Anterior cingulate cortex (tissue), 58 donors: ENCODE measurements around the gene PPM1L.

Experiments
- DNase-seq, 58 donors: peaks; one replicate each; lab custom pipeline; 2025; lab: John Stamatoyannopoulos, UW

The PPM1L gene

DNA sequence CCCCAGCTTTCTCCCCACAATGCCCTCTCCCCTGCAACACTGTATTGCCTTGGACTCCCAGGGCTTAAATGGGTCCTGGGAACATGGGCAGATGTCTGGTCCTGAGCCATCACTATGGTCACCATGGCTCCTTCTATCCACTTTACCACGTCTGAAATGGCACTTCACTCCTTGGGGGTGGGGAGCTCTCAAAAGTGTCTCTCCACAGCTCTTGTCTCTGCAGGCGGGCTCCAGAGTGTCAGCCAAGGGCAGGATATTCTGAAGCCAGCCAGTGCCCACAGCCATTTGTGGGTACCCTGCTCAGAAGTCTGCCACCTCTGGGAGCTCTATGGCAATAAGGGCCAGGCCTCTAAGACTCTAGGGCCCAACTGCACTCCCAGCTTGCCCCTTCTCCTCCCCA is 163.9 kb downstream of the PPM1L start:
- no peak for DNase-seq

DNA sequence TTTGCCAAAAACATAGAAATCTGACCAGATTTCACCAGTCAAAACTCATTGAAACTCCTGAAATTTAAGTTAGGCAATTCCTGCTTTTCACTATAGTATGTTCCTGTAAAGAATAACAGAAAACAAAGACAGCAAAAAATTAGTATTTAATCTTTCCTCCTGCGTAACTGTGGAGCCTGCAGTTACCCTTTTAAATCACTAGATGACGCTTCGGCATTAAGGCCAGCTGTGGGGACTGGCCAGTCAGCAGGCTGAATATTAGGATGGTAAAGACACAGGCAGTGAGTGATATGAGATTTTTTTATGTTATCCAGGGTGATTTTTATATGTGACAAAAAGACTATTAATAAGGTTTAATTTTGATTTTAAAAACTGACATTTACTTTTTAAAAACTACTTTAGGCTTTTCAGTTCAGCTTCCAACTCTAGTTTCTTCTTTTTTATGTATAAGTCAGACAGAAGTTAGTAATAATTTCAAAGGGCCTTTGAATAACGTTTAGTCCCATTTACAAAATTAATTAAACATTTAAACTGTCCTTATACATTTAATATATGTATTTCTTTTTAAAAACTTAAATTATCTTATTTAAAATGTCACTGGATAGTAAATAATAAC is 165.1 kb downstream of the PPM1L start:
- peak in 1 of 58 donors; percentile 2 for DNase-seq

- no peak for DNase-seq
Observed at GRCh38 chr3:160924776-160925175, 168.7 kb downstream of the PPM1L start.

GRCh38 chr3:160927620-160928019 is 171.6 kb downstream of the PPM1L start:
- no peak for DNase-seq

DNA sequence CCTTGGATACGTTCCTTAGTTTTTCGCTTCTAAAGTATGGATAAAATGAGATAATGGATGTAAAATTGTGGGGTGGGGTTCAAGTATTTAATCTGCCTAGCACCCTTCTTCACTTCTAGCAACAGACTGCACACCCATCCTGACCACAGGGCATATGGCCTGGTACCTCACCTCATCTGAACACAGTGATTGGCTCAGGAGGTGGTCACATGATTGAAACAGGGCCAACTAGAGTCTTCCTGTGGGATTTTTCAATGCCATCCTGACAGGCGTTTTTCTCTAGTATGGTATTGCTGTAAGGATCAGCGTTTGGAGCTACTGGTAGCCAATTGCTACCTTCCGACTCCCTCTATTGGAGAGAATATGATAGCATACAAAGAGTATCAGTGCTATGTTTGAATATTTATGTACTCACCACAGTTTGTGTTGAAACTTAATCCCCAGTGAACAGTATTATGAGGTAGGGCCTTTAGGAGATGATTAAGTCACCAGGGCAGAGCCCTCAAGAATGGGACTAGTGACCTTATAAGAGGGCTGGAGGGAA is 172.2 kb downstream of the PPM1L start:
- no peak for DNase-seq

- DNase-seq = peak in 25 of 58 donors; percentile 1 to 39 (median 13)
Observed at GRCh38 chr3:160929595-160929994, 173.6 kb downstream of the PPM1L start.

DNA sequence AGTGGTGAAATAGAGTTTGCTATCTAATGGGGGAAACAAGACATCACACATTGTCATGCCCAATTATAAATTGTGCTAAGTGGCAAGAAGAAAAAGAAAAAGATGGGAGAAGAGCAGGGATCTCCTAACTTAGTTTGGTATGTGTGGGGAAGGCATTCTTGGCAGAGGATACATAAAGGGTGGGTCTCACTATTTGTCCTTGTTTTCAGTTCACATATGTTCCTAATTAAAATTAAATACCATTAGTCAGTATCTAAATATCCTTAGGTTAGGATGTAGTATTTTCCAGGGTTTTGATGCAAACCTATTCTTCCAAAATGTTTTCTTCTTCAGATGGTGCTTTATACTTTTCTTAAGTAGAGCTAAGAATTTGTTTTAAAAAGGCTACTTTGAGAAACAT is 175.4 kb downstream of the PPM1L start:
- no peak for DNase-seq

DNA sequence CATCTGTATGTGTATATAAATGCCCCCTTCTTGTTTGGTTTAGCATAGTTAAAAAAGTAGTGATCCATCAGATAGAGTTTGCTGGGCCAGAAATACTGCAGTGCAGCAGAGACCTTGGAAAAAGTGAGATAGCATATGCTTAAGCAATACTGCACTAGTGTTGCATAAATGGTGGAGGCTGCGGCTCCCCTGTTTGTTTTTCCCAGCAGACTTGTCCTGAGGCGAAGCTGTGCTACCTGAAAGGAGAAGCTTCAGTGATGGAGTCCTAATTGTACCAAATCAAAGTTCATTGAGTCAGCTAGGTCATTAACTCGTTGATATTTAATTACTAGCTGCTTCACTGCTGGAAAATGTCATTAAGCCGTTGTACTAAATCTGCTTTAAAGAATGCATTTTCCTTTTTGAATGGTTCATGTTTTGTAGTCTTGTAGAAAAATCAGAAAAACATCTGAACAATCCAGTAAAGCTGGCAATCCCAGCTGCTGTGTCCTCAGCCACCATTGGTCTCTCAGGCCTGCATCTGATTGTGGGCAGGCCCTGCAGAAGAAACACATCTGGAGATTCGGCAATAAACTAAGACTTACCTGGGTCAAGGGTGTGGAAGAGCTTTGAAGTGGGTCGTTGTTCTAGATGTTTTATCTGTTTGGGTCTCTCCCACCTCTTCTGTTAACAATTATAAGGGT is 179.5 kb downstream of the PPM1L start:
- DNase-seq = no peak

GRCh38 chr3:160941885-160942494 is 186.0 kb downstream of the PPM1L start:
- no peak for DNase-seq

DNA sequence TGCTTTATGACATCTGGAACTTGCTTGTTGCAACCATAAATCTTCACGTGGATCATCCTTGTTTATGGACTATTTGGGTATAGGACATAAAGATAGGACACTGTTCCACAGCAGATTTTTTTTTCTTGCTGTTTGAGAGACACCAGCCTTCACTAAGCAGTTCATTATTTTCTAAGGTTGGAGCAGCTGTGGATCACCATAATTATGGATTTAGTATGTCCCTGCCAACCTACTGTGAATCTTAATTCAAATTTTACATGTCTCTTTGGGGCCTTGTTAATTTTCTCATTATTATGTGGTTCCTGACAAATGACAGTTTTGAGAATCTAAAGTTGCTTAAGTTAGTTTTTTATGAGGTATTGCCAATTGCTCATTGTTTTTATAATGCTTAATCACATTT is 188.0 kb downstream of the PPM1L start:
- no peak for DNase-seq

DNA sequence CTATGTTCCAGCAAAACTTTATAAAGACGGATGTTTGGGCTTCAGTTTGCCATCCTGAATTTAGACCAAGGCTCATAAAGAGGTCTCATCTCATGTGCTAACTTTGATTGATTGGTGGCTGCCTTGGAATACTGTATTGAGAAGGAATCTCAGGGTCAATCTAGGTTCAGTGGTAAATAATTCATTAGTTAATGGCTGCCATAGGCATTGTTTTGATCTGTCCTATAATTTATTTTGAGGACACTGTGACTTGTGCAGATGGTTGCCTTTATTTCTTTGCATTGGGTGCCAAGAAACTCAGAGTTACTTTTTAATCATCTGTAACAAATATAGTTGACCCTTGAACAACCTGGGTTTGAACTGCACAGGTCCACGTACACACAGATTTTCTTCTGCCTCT is 189.3 kb downstream of the PPM1L start:
- DNase-seq = no peak

- DNase-seq = no peak
Observed at GRCh38 chr3:160948273-160948672, 192.2 kb downstream of the PPM1L start.

DNA sequence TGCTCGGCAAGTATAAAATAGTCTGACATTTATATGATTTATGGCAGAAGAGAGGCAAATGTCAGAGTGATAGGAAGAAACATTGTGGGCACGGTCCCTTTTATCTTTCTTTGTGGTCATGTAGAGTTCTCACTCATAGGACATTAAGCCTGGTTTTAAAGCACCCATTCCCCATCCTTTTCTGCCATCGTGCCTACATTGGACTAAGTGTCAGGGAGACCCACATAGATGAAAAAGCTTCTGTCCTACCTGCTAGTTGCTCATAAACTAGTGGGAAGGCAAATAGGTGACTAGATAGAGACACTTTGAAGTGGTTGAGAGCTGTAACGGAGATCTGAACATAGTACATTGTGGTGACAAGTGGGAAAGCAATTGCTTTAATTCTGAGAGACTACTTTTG is 193.4 kb downstream of the PPM1L start:
- no peak for DNase-seq

DNA sequence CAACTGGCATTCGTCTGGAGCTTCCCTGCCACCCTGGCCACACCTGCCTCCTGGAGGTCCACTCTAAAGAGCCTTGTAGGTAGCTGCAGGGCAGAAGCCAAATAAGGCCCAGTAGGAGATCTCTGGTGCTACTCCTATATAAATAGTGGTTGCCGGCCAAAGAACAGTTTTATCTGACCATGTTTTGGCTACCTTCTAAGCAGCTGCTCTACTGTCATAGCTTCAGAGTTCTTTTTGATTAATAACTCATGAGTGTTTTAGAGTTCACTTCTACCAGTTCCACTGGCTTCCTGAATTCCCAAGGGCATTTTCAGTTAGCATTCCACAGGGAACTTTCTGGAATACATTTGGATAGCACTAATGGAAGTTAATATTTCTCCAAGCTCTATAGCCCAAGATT is 194.5 kb downstream of the PPM1L start:
- DNase-seq = no peak

DNA sequence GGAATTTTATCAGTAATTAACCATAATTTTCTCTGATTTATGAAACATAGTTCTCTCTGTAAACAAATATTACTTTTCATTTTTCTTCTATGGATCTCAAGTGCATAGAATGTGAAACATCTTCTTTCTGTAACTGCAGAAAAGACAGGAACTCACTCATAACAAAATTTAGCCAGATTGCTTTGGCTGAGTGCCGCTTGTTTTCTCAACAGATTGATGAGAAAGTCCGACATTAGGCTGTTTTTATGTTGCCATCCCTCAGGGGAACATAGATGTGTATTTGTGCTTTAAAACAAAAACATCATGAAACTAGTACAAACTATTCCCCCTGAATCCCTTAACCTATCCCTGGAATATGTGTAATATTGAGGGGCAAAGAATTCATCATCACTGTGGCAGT is 194.9 kb downstream of the PPM1L start:
- DNase-seq = no peak

GRCh38 chr3:160951642-160952487 is 195.8 kb downstream of the PPM1L start:
- no peak for DNase-seq

- no peak for DNase-seq
Observed at GRCh38 chr3:160953686-160954085, 197.7 kb downstream of the PPM1L start.

DNA sequence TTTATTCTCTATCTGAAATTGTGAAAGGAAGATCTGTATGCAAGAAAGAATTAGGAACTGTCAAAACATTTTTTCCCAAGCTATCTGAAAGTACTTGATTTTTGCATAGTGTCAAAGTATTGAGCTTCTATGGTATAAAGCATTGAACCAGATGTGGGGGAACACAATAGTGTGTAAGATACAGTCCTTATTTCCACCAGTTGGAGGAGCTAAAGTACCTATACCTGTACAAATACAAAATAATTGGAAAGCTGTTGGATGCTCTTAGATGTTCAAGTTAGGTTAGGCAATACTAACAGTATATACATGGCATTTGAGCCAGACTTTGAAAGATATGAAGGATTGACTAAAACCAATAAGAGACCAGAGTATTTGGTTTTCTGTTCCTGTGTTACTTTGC is 200.8 kb downstream of the PPM1L start:
- no peak for DNase-seq

DNA sequence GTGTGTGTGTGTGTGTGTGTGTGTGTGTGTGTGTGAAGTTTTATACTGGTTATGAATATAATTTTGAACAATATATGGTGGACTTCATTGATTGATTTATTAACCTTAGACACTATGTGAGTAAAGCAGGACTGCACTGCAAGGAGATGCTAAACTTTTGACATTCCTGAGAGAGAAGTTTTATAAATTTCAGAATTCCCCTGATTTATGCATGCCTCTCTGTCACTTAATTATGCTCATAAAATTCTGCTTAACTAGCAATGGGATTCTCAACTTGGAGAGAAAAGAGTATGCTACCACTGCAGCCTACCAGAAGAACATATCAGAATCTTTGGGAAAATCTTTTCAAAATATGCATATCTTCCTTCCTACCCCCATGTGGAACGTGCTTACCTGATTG is 204.5 kb downstream of the PPM1L start:
- DNase-seq = no peak

DNA sequence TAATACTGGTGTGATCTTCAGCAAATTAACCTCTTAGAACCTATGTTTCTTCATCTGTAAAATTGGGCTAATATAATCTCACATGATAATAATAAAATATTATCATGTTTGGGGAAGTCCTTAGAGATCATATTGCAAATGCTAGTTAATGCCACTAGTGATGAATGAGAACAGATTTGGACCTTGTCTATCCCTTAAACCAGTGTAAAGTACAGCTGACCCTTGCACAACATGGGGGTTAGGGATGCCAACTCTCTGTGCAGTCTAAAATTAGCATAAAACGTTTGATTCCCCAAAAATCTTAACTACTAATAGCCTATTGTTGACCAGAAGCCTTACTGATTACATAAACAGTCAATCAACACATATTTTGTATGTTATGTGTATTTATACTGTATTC is 207.9 kb downstream of the PPM1L start:
- no peak for DNase-seq

DNA sequence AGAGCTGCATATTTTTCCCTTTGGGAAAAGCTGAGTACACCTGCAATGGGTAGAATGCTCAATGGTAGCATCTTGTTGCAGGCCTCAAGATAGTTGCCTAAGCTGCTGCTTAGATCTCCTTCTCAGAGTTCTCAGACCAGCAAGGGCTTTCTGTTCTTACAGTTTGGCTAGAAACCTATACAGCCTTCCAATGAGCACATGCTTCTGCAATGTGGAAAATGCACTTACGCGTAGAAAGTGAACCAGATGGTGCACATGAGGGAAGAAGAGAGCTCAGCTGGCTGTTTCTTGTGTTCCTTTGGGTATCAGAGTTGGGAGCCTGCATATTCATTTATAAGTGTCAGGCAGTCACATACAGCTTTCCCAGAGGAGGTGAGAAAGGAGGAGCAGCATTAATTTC is 212.7 kb downstream of the PPM1L start:
- DNase-seq = peak in 1 of 58 donors; percentile 8
